ENCODE measurements around the gene LMF1. TPM values are rescaled to one million over a fixed set of nuclear protein-coding genes. Genes with fewer than 3 reads are reported as not detected.

The LMF1 gene
- total and polyA plus RNA-seq, 2 of the 8 experiments (the other 6 are each of a cell fraction or from before 2014, with no cell fraction given) = 3.5 to 9.1 TPM

DNA sequence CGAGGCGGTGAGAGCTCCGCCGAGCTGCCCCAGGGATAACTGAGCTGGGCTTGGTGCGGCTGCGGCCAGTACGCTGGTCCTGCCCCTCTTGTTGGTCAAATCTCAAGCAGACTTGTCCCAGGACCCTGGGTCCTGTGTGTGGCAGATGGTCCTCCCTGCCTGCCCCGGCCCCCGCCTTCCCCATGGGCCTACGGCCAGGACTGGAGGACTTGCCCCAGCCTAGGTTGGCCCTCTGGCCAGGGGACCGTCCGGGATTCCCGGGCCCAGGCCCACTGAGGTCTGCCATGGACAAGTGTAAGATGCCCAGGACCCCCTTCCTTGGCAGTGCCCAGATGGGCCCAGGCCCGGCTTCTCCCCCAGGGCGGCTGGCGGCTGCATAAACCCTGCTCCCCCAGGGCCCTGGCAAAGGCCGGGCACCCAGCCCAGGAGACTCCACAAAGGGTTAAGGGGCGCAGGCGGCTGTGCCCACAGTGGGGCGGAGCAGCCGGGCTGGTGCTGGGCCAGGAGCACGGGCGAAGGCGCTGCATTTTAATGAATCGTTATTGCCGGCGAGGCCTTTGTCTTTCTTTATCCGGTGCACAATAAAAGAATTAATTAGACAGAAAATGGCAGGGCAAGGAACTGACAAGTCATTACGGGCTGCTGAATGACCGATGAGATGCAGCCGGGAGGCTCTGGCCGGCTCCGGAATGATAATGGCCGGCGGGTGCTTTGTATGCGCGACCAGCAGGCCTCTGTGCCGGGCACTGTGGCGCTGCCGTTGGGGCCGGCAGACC, 19.9 kb upstream of the LMF1 start (continued):
- TF ChIP-seq RXRA (IDR thresholded peaks at IDR 0.05; ENCODE audit: insufficient read depth, low read depth, low read length) (no peak), CHD2 (IDR thresholded peaks at IDR 0.05; ENCODE audit: low read length) (no peak), SIN3A (conservative IDR thresholded peaks at IDR 0.05 in 1 of 2, IDR thresholded peaks at IDR 0.05 in 1 of 2; ENCODE audit: low read depth in 1 of 2, low read length in 2 of 2) (no peak)

All from H1 (cell line).